IMR-90 (cell line): ENCODE measurements around the gene TRIM44. TPM values are rescaled to one million over a fixed set of nuclear protein-coding genes. Genes with fewer than 3 reads are reported as not detected.

ENCODE experiments used
- ATAC-seq: fragments of 200-7000 bp; cut with Tn5 transposase; 2 replicates; pipeline ENCODE4 v1.9.1; 2020; ENCODE audit warnings: low read depth, mild to moderate bottlenecking, moderate library complexity
- BruUV-seq: library from RNA; stranded (reverse); fragments of 400-500 nt; replicated peaks from 2 replicates; lab custom pipeline; 2021; lab: Mats Ljungman, UMichigan
- CTCF ChIA-PET: fragments of 300-600 bp; formaldehyde crosslinking; extraction: SDS; loops from one replicate; lab custom pipeline; 2021; ENCODE audit warnings: antibody characterized with exemption; lab: Yijun Ruan, JAX
- POLR2A ChIA-PET: fragments of 300-600 bp; sonication (Branson Sonifier 250); formaldehyde crosslinking; loops from one replicate; lab custom pipeline; 2022; ENCODE audit warnings: antibody characterized with exemption; ENCODE audit not compliant: unreplicated experiment; lab: Charles Lee
- DNase-seq: peaks from one replicate; pipeline ENCODE4 v3.0.0; 2013
- H2AFZ ChIP-seq: replicated peaks from 2 replicates; pipeline ENCODE3; 2013; ENCODE audit warnings: low read length, mild to moderate bottlenecking; ENCODE audit not compliant: poor library complexity
- H2AK5ac ChIP-seq: 2 replicates; pipeline ENCODE4 v1.6.1; 2013; ENCODE audit warnings: low read depth, low read length, inconsistent platforms
- H2AK9ac ChIP-seq: replicated peaks from 2 replicates; pipeline ENCODE3; 2013; ENCODE audit warnings: mild to moderate bottlenecking, low read depth, low read length, moderate library complexity; ENCODE audit not compliant: poor library complexity
- H2BK120ac ChIP-seq: 2 replicates; pipeline ENCODE4 v1.6.1; 2013; ENCODE audit warnings: low read depth, low read length, inconsistent platforms
- H2BK15ac ChIP-seq: 3 replicates; pipeline ENCODE4 v1.6.1; 2013; ENCODE audit warnings: low read depth, low read length, inconsistent platforms
- H2BK20ac ChIP-seq: 2 replicates; pipeline ENCODE4 v1.6.1; 2013; ENCODE audit warnings: low read depth, mild to moderate bottlenecking, inconsistent platforms, low read length, moderate library complexity
- H2BK5ac ChIP-seq: 2 replicates; pipeline ENCODE4 v1.6.1; 2013; ENCODE audit warnings: mild to moderate bottlenecking, low read depth, low read length, inconsistent platforms; ENCODE audit not compliant: poor library complexity, severe bottlenecking
- H3K14ac ChIP-seq: replicated peaks from 2 replicates; pipeline ENCODE4 v1.6.1; 2013; ENCODE audit warnings: low read depth, low read length, inconsistent platforms
- H3K18ac ChIP-seq: 2 replicates; pipeline ENCODE4 v1.6.1; 2013; ENCODE audit warnings: low read depth, low read length, control low read depth
- H3K23ac ChIP-seq: 2 replicates; pipeline ENCODE4 v1.6.1; 2013; ENCODE audit warnings: low read depth, low read length, inconsistent platforms
- H3K27ac ChIP-seq: 2 replicates; pipeline ENCODE4 v1.5.1; 2013; ENCODE audit warnings: mild to moderate bottlenecking, control low read depth, low read length; ENCODE audit not compliant: insufficient read depth
- H3K27me3 ChIP-seq: 2 replicates; pipeline ENCODE4 v1.6.1; 2013; ENCODE audit warnings: low read length; ENCODE audit not compliant: control insufficient read depth, insufficient read depth
- H3K36me3 ChIP-seq: 2 replicates; pipeline ENCODE4 v1.6.1; 2013; ENCODE audit warnings: low read length, mixed read lengths; ENCODE audit not compliant: control insufficient read depth, insufficient read depth
- H3K4ac ChIP-seq: 2 replicates; pipeline ENCODE4 v1.6.1; 2013; ENCODE audit warnings: low read depth, low read length, inconsistent platforms
- H3K4me1 ChIP-seq: 2 replicates; pipeline ENCODE4 v1.6.1; 2013; ENCODE audit warnings: low read length, mixed read lengths; ENCODE audit not compliant: control insufficient read depth, insufficient read depth
- H3K4me2 ChIP-seq: 2 replicates; pipeline ENCODE4 v1.6.1; 2013; ENCODE audit warnings: low read depth, mild to moderate bottlenecking, control low read depth, low read length, moderate library complexity
- H3K4me3 ChIP-seq: 2 replicates; pipeline ENCODE4 v1.5.1; 2013; ENCODE audit warnings: low read depth, mild to moderate bottlenecking, control low read depth, low read length, moderate library complexity; ENCODE audit not compliant: insufficient read depth
- H3K56ac ChIP-seq: 2 replicates; pipeline ENCODE4 v1.6.1; 2013; ENCODE audit warnings: low read length, inconsistent platforms; ENCODE audit not compliant: insufficient read depth; ENCODE audit errors: extremely low read depth
- H3K79me1 ChIP-seq, 2 experiments: 2 replicates each; pipeline ENCODE4 v1.6.1; 2013; ENCODE audit warnings: low read length in 2 of 2, inconsistent platforms in 1 of 2, low read depth in 1 of 2
- H3K9ac ChIP-seq: 2 replicates; pipeline ENCODE4 v1.6.1; 2013; ENCODE audit warnings: low read depth, low read length, control low read depth
- H3K9me1 ChIP-seq: 2 replicates; pipeline ENCODE4 v1.6.1; 2013; ENCODE audit warnings: low read length, inconsistent platforms; ENCODE audit not compliant: insufficient read depth
- H3K9me3 ChIP-seq: 2 replicates; pipeline ENCODE4 v1.6.1; 2013; ENCODE audit warnings: low read length; ENCODE audit not compliant: control insufficient read depth, insufficient read depth
- H4K20me1 ChIP-seq: 2 replicates; pipeline ENCODE4 v1.6.1; 2013; ENCODE audit warnings: low read length, inconsistent platforms; ENCODE audit not compliant: insufficient read depth
- H4K5ac ChIP-seq: 2 replicates; pipeline ENCODE4 v1.6.1; 2013; ENCODE audit warnings: mild to moderate bottlenecking, low read depth, low read length, control low read depth
- H4K8ac ChIP-seq, 2 experiments: 2 replicates each; pipeline ENCODE4 v1.6.1; 2013; ENCODE audit warnings: low read depth in 2 of 2, low read length in 2 of 2, control low read depth in 1 of 2, inconsistent platforms in 1 of 2
- H4K91ac ChIP-seq: 2 replicates; pipeline ENCODE4 v1.6.1; 2013; ENCODE audit warnings: low read depth, low read length, inconsistent platforms; ENCODE audit not compliant: insufficient read depth
- BHLHE40 ChIP-seq: fragments of 150-350 bp; IDR thresholded peaks from 2 replicates; pipeline ENCODE4 v1.6.1; 2016; ENCODE audit warnings: mild to moderate bottlenecking, low read depth, low read length
- CEBPB ChIP-seq: IDR thresholded peaks from 2 replicates; pipeline ENCODE4 v1.6.1; 2012; ENCODE audit warnings: low read depth, low read length, improper control_type of control experiment
- CHD1 ChIP-seq: IDR thresholded peaks from 2 replicates; pipeline ENCODE4 v1.6.1; 2012; ENCODE audit warnings: low read depth, low read length, improper control_type of control experiment
- CTCF ChIP-seq: conservative IDR thresholded peaks from 2 replicates; pipeline ENCODE4 v1.5.1; 2012; ENCODE audit warnings: mild to moderate bottlenecking, low read depth, low read length, improper control_type of control experiment
- ELK1 ChIP-seq: fragments of 150-350 bp; IDR thresholded peaks from 2 replicates; pipeline ENCODE4 v1.6.1; 2016; ENCODE audit warnings: low read depth, mild to moderate bottlenecking, low read length, moderate library complexity, borderline replicate concordance
- FOS ChIP-seq: fragments of 150-350 bp; IDR thresholded peaks from 2 replicates; pipeline ENCODE4 v1.6.1; 2016; ENCODE audit warnings: low read depth, low read length
- MAFK ChIP-seq: IDR thresholded peaks from 2 replicates; pipeline ENCODE4 v1.6.1; 2012; ENCODE audit warnings: low read depth, low read length, improper control_type of control experiment
- MAZ ChIP-seq: IDR thresholded peaks from 2 replicates; pipeline ENCODE4 v1.6.1; 2012; ENCODE audit warnings: low read depth, mild to moderate bottlenecking, low read length, improper control_type of control experiment, moderate library complexity, borderline replicate concordance
- MXI1 ChIP-seq: IDR thresholded peaks from 2 replicates; pipeline ENCODE4 v1.6.1; 2012; ENCODE audit warnings: low read depth, mild to moderate bottlenecking, low read length, moderate library complexity, borderline replicate concordance
- NFE2L2 ChIP-seq: fragments of 150-350 bp; IDR thresholded peaks from 2 replicates; pipeline ENCODE4 v1.6.1; 2016; ENCODE audit warnings: low read depth, mild to moderate bottlenecking, low read length
- POLR2A ChIP-seq: IDR thresholded peaks from 2 replicates; pipeline ENCODE4 v1.6.1; 2012; ENCODE audit warnings: mild to moderate bottlenecking, low read depth, low read length
- RAD21 ChIP-seq: IDR thresholded peaks from 2 replicates; pipeline ENCODE4 v1.6.1; 2012; ENCODE audit warnings: low read length, improper control_type of control experiment
- RCOR1 ChIP-seq: IDR thresholded peaks from 2 replicates; pipeline ENCODE4 v1.6.1; 2012; ENCODE audit warnings: mild to moderate bottlenecking, low read length, improper control_type of control experiment; ENCODE audit not compliant: insufficient replicate concordance
- RFX5 ChIP-seq: IDR thresholded peaks from 2 replicates; pipeline ENCODE4 v1.8.0; 2012; ENCODE audit warnings: low read depth, mild to moderate bottlenecking, low read length, moderate library complexity
- SMC3 ChIP-seq: fragments of 150-350 bp; IDR thresholded peaks from 2 replicates; pipeline ENCODE4 v1.6.1; 2016; ENCODE audit warnings: low read depth, mild to moderate bottlenecking, antibody characterized with exemption, low read length, moderate library complexity
- USF2 ChIP-seq: fragments of 150-350 bp; IDR thresholded peaks from 2 replicates; pipeline ENCODE4 v1.6.1; 2017; ENCODE audit warnings: mild to moderate bottlenecking, antibody characterized with exemption, low read length, low read depth
- WGBS, 2 experiments: methylation state at CpG; one replicate each; pipeline versions ENCODE4 v1.1.5 to v1.1.7; 2013; ENCODE audit warnings: missing lambda C conversion rate in 2 of 2; ENCODE audit not compliant: insufficient read length in 1 of 2; ENCODE audit errors: extremely low coverage in 2 of 2; 5-methylcytosine and 5-hydroxymethylcytosine counted together
- dilution Hi-C: fragments of 300-500 bp; cut with HindIII; formaldehyde crosslinking; loops from one replicate; pipeline ENCODE4 v1.14.3; 2018; ENCODE audit warnings: low sequenced_read_pairs; ENCODE audit not compliant: unreplicated experiment
- in situ Hi-C: fragments of 300-500 bp; cut with MboI; formaldehyde crosslinking; loops from 3 replicates; pipeline ENCODE4 v1.14.3; 2019; ENCODE audit warnings: low sequenced_read_pairs, inconsistent platforms, mixed read lengths
- intact Hi-C: fragments of 100-400 bp; cut with micrococcal nuclease; formaldehyde crosslinking; loops from 2 replicates; pipeline ENCODE4 v1.10.0; 2022
- polyA plus RNA-seq, 3 experiments: library from polyadenylated mRNA; depleted of rRNA; stranded (reverse); fragments of >200 nt; gene quantifications; 2 replicates each; pipeline ENCODE4 v1.2.3, GENCODE V29; 2012; ENCODE audit warnings: low replicate concordance in 1 of 3
- total RNA-seq: library from RNA; depleted of rRNA; stranded (reverse); fragments of >200 nt; gene quantifications from 2 replicates; pipeline ENCODE4 v1.2.3, GENCODE V29; 2012

The TRIM44 gene
- total and polyA plus RNA-seq, 2 of the 4 experiments (the other 2 are of a cell fraction): 50.7 to 104 TPM

- Histone ChIP-seq H2BK20ac (no peak overlapping the region), H3K18ac (no peak overlapping the region), H3K36me3 (no peaks in the 10 kb centered on the region), H2AFZ (no peak overlapping the region), H3K14ac (no peak overlapping the region), H2AK9ac (no peak overlapping the region), H2BK120ac (no peak overlapping the region), H4K20me1 (no peaks in the 10 kb centered on the region), H2AK5ac (no peak overlapping the region), H2BK15ac (no peak overlapping the region), H4K8ac (no peak overlapping the region), H4K91ac (no peak overlapping the region), H3K56ac (no peak overlapping the region), H3K23ac (no peak overlapping the region), H3K4me2 (no peak overlapping the region), H3K27me3 (peaks cover 1% of the 10 kb centered on the region; the same call in 1 of the 2 replicates), H2BK5ac (no peak overlapping the region), H3K9me1 (no peaks in the 10 kb centered on the region; the same call in 1 of the 2 replicates), H4K5ac (no peak overlapping the region), H3K79me1 (no peaks in the 10 kb centered on the region), H3K9ac (no peak overlapping the region), H3K4me1 (peaks cover 2% of the 10 kb centered on the region; the same call in 1 of the 2 replicates), H3K27ac (no peak overlapping the region), H3K4me3 (no peak overlapping the region), H3K4ac (no peak overlapping the region), H3K9me3 (no peaks in the 10 kb centered on the region)
- ATAC-seq (no peak), DNase-seq (no peak)
- TF ChIP-seq USF2 (no peak), NFE2L2 (no peak), BHLHE40 (no peak), RFX5 (no peak), MAZ (no peak), CEBPB (no peak), POLR2A (no peak), RAD21 (no peak), CHD1 (no peak), ELK1 (no peak), SMC3 (no peak), MAFK (no peak), MXI1 (no peak), CTCF (no peak), RCOR1 (no peak), FOS (no peak)
- no CpG with 5 or more reads among the region's 1 CpG for WGBS, 2 experiments
- in situ Hi-C loops (no loop called here), dilution Hi-C loops (no loop called here), intact Hi-C loops (loop anchor here (10.0 kb wide), 1 partner anchor 209 kb away; no protein-coding TSS in a partner anchor)
- BruUV-seq: no TSS peak
- ChIA-PET POLR2A (no interaction called here), CTCF (no interaction called here)
Measured at GRCh38 chr11:35825386-35825785, 162.8 kb downstream of the TRIM44 start.
